WTC11 (cell line): ENCODE measurements around the gene KLHL12. TPM values are rescaled to one million over a fixed set of nuclear protein-coding genes. Genes with fewer than 3 reads are reported as not detected.

ENCODE experiments used
- ATAC-seq: fragments of 200-7000 bp; cut with Tn5 transposase; 2 replicates; pipeline ENCODE4 v1.10.0; 2021; ENCODE audit warnings: mild to moderate bottlenecking, moderate library complexity
- CTCF ChIA-PET: fragments of 300-600 bp; sonication (Branson Sonifier 250); formaldehyde crosslinking; loops from one replicate; lab custom pipeline; 2021; ENCODE audit warnings: antibody characterized with exemption; lab: Charles Lee
- POLR2A ChIA-PET: fragments of 350-600 bp; sonication (Branson Sonifier 250); formaldehyde crosslinking; loops from one replicate; lab custom pipeline; 2021; ENCODE audit warnings: antibody characterized with exemption; lab: Charles Lee
- DNase-seq: peaks from one replicate; pipeline ENCODE4 v3.0.0; 2021; ENCODE audit warnings: low spot score
- H3K27ac Mint-ChIP-seq: 2 replicates; pipeline ENCODE4 v1.8.0; 2021; ENCODE audit warnings: mixed read lengths
- H3K27me3 Mint-ChIP-seq: 2 replicates; pipeline ENCODE4 v1.8.0; 2021; ENCODE audit warnings: low read depth, mild to moderate bottlenecking, moderate library complexity, mixed read lengths
- H3K36me3 Mint-ChIP-seq: 2 replicates; pipeline ENCODE4 v1.8.0; 2021; ENCODE audit warnings: mixed read lengths
- H3K4me1 Mint-ChIP-seq: 2 replicates; pipeline ENCODE4 v1.8.0; 2022; ENCODE audit warnings: mixed read lengths
- H3K4me3 Mint-ChIP-seq: 2 replicates; pipeline ENCODE4 v1.8.0; 2021; ENCODE audit warnings: mild to moderate bottlenecking, moderate library complexity, mixed read lengths
- H3K9me3 Mint-ChIP-seq: 2 replicates; pipeline ENCODE4 v1.8.0; 2021; ENCODE audit warnings: mixed read lengths
- CTCF ChIP-seq: fragments of 200-600 bp; IDR thresholded peaks from 2 replicates; pipeline ENCODE4 v1.8.0; 2022; ENCODE audit warnings: antibody characterized with exemption
- ELF4 ChIP-seq: sonication (generic); formaldehyde crosslinking; IDR thresholded peaks from 2 replicates; pipeline ENCODE4 v1.8.1; 2022; ENCODE audit warnings: low read depth, mild to moderate bottlenecking, moderate library complexity, missing genetic modification reagents
- FOXJ3 ChIP-seq: sonication (generic); formaldehyde crosslinking; IDR thresholded peaks from 2 replicates; pipeline ENCODE4 v1.9.0; 2021; ENCODE audit warnings: missing genetic modification reagents, mild to moderate bottlenecking, borderline replicate concordance
- FOXK1 ChIP-seq: sonication (generic); formaldehyde crosslinking; IDR thresholded peaks from 2 replicates; pipeline ENCODE4 v1.8.0; 2022; ENCODE audit warnings: mild to moderate bottlenecking, moderate library complexity, missing genetic modification reagents
- GTF2I ChIP-seq: fragments of 250-450 bp; sonication (Bioruptor Pico); conservative IDR thresholded peaks from 2 replicates; pipeline ENCODE4 v1.4.0; 2021; ENCODE audit warnings: mild to moderate bottlenecking
- HMGXB4 ChIP-seq: sonication (generic); formaldehyde crosslinking; IDR thresholded peaks from 2 replicates; pipeline ENCODE4 v1.8.1; 2023; ENCODE audit warnings: mild to moderate bottlenecking, moderate library complexity, missing genetic modification reagents
- IRF2 ChIP-seq: sonication (generic); formaldehyde crosslinking; IDR thresholded peaks from 2 replicates; pipeline ENCODE4 v1.8.0; 2022; ENCODE audit warnings: low read depth, missing genetic modification reagents, borderline replicate concordance
- JAZF1 ChIP-seq: fragments of 250-450 bp; sonication (Bioruptor Pico); IDR thresholded peaks from 2 replicates; pipeline ENCODE4 v1.9.0; 2021; ENCODE audit warnings: moderate library complexity, mild to moderate bottlenecking, inconsistent platforms
- JUN ChIP-seq: sonication (generic); formaldehyde crosslinking; IDR thresholded peaks from 2 replicates; pipeline ENCODE4 v1.8.0; 2023; ENCODE audit warnings: mild to moderate bottlenecking, missing genetic modification reagents
- MXD4 ChIP-seq: fragments of 250-450 bp; sonication (Bioruptor Pico); IDR thresholded peaks from 2 replicates; pipeline ENCODE4 v1.8.0; 2021; ENCODE audit warnings: mild to moderate bottlenecking, moderate library complexity, borderline replicate concordance
- NFE2L1 ChIP-seq: sonication (generic); formaldehyde crosslinking; IDR thresholded peaks from 2 replicates; pipeline ENCODE4 v1.8.1; 2023; ENCODE audit warnings: missing genetic modification reagents
- NR2C2 ChIP-seq: sonication (generic); formaldehyde crosslinking; IDR thresholded peaks from 2 replicates; pipeline ENCODE4 v1.8.0; 2022; ENCODE audit warnings: mild to moderate bottlenecking, missing genetic modification reagents
- NR3C1 ChIP-seq: sonication (generic); formaldehyde crosslinking; conservative IDR thresholded peaks from 2 replicates; pipeline ENCODE4 v1.8.1; 2023; ENCODE audit warnings: low read depth, mild to moderate bottlenecking, missing genetic modification reagents
- PRRX2 ChIP-seq: fragments of 250-450 bp; sonication (Bioruptor Pico); IDR thresholded peaks from 2 replicates; pipeline ENCODE4 v1.8.0; 2021; ENCODE audit warnings: mild to moderate bottlenecking
- RORB ChIP-seq: fragments of 250-450 bp; sonication (Bioruptor Pico); IDR thresholded peaks from 2 replicates; pipeline ENCODE4 v1.9.0; 2021; ENCODE audit warnings: mild to moderate bottlenecking
- SOX15 ChIP-seq: fragments of 250-450 bp; sonication (Bioruptor Pico); IDR thresholded peaks from 2 replicates; pipeline ENCODE4 v1.9.0; 2021; ENCODE audit warnings: mild to moderate bottlenecking
- SP1 ChIP-seq: sonication (generic); formaldehyde crosslinking; conservative IDR thresholded peaks from 2 replicates; pipeline ENCODE4 v1.8.1; 2022; ENCODE audit warnings: missing genetic modification reagents
- ZNF317 ChIP-seq: sonication (generic); formaldehyde crosslinking; IDR thresholded peaks from 2 replicates; pipeline ENCODE4 v1.8.1; 2023; ENCODE audit warnings: low read depth, mild to moderate bottlenecking, moderate library complexity, missing genetic modification reagents, borderline replicate concordance
- ZNF671 ChIP-seq: fragments of 250-450 bp; sonication (Bioruptor Pico); IDR thresholded peaks from 2 replicates; pipeline ENCODE4 v1.8.0; 2021; ENCODE audit warnings: mild to moderate bottlenecking
- total RNA-seq: library from RNA; stranded (reverse); gene quantifications from 3 replicates; pipeline ENCODE4 v1.2.3, GENCODE V29; 2021
- TF ChIP-seq, protein P1 (sequence below): sonication (generic); formaldehyde crosslinking; IDR thresholded peaks from 2 replicates; pipeline ENCODE4 v1.8.1; 2023; ENCODE audit warnings: mild to moderate bottlenecking, missing genetic modification reagents
- TF ChIP-seq, protein P2 (sequence below): sonication (generic); formaldehyde crosslinking; IDR thresholded peaks from 2 replicates; pipeline ENCODE4 v1.8.0; 2023; ENCODE audit warnings: mild to moderate bottlenecking, missing genetic modification reagents
- TF ChIP-seq, protein P3 (sequence below): fragments of 250-450 bp; sonication (Bioruptor Pico); IDR thresholded peaks from 2 replicates; pipeline ENCODE4 v1.9.0; 2021; ENCODE audit warnings: mild to moderate bottlenecking
- TF ChIP-seq, protein P4 (sequence below): sonication (generic); formaldehyde crosslinking; IDR thresholded peaks from 2 replicates; pipeline ENCODE4 v1.8.1; 2022; ENCODE audit warnings: mild to moderate bottlenecking, moderate library complexity, missing genetic modification reagents
- TF ChIP-seq, protein P5 (sequence below): sonication (generic); formaldehyde crosslinking; IDR thresholded peaks from 2 replicates; pipeline ENCODE4 v1.8.1; 2022; ENCODE audit warnings: missing genetic modification reagents, borderline replicate concordance

KLHL12 gene
- total RNA-seq, 1 experiment from 2014 or later, result 29.6 TPM

- Mint-ChIP-seq H3K9me3 (no peaks in the 10 kb centered on the region), H3K27me3 (no peaks in the 10 kb centered on the region), H3K27ac (no peak overlapping the region; the same call in 1 of the 2 replicates), H3K4me3 (peak overlapping the region; percentile 82), H3K4me1 (peaks cover 16% of the 10 kb centered on the region), H3K36me3 (no peaks in the 10 kb centered on the region)
- ATAC-seq (no peak), DNase-seq (no peak)
- POLR2A ChIA-PET, result no interaction called here
- CTCF ChIA-PET, result no interaction called here
- TF ChIP-seq ZNF671 (CRISPR knock-in tag), result no peak
- no peak for TF ChIP-seq SOX15
- TF ChIP-seq, protein P1, sequence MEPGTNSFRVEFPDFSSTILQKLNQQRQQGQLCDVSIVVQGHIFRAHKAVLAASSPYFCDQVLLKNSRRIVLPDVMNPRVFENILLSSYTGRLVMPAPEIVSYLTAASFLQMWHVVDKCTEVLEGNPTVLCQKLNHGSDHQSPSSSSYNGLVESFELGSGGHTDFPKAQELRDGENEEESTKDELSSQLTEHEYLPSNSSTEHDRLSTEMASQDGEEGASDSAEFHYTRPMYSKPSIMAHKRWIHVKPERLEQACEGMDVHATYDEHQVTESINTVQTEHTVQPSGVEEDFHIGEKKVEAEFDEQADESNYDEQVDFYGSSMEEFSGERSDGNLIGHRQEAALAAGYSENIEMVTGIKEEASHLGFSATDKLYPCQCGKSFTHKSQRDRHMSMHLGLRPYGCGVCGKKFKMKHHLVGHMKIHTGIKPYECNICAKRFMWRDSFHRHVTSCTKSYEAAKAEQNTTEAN (CRISPR knock-in tag), result no peak
- TF ChIP-seq, protein P2, sequence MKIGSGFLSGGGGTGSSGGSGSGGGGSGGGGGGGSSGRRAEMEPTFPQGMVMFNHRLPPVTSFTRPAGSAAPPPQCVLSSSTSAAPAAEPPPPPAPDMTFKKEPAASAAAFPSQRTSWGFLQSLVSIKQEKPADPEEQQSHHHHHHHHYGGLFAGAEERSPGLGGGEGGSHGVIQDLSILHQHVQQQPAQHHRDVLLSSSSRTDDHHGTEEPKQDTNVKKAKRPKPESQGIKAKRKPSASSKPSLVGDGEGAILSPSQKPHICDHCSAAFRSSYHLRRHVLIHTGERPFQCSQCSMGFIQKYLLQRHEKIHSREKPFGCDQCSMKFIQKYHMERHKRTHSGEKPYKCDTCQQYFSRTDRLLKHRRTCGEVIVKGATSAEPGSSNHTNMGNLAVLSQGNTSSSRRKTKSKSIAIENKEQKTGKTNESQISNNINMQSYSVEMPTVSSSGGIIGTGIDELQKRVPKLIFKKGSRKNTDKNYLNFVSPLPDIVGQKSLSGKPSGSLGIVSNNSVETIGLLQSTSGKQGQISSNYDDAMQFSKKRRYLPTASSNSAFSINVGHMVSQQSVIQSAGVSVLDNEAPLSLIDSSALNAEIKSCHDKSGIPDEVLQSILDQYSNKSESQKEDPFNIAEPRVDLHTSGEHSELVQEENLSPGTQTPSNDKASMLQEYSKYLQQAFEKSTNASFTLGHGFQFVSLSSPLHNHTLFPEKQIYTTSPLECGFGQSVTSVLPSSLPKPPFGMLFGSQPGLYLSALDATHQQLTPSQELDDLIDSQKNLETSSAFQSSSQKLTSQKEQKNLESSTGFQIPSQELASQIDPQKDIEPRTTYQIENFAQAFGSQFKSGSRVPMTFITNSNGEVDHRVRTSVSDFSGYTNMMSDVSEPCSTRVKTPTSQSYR, result no peak
- TF ChIP-seq FOXJ3 (CRISPR knock-in tag), result no peak
- TF ChIP-seq NR3C1 (CRISPR knock-in tag), result no peak
- no peak for TF ChIP-seq HMGXB4
- TF ChIP-seq, protein P3, sequence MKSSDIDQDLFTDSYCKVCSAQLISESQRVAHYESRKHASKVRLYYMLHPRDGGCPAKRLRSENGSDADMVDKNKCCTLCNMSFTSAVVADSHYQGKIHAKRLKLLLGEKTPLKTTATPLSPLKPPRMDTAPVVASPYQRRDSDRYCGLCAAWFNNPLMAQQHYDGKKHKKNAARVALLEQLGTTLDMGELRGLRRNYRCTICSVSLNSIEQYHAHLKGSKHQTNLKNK (CRISPR knock-in tag), result no peak
- TF ChIP-seq, protein P4, sequence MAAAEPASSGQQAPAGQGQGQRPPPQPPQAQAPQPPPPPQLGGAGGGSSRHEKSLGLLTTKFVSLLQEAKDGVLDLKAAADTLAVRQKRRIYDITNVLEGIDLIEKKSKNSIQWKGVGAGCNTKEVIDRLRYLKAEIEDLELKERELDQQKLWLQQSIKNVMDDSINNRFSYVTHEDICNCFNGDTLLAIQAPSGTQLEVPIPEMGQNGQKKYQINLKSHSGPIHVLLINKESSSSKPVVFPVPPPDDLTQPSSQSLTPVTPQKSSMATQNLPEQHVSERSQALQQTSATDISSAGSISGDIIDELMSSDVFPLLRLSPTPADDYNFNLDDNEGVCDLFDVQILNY (CRISPR knock-in tag), result no peak
- no peak for TF ChIP-seq ELF4 (CRISPR knock-in tag)
- no peak for TF ChIP-seq PRRX2 (CRISPR knock-in tag)
- no peak for TF ChIP-seq IRF2
- no peak for TF ChIP-seq ZNF317 (CRISPR knock-in tag)
Measured at GRCh38 chr1:202956969-202957368, 29.9 kb upstream of the KLHL12 start.

DNA sequence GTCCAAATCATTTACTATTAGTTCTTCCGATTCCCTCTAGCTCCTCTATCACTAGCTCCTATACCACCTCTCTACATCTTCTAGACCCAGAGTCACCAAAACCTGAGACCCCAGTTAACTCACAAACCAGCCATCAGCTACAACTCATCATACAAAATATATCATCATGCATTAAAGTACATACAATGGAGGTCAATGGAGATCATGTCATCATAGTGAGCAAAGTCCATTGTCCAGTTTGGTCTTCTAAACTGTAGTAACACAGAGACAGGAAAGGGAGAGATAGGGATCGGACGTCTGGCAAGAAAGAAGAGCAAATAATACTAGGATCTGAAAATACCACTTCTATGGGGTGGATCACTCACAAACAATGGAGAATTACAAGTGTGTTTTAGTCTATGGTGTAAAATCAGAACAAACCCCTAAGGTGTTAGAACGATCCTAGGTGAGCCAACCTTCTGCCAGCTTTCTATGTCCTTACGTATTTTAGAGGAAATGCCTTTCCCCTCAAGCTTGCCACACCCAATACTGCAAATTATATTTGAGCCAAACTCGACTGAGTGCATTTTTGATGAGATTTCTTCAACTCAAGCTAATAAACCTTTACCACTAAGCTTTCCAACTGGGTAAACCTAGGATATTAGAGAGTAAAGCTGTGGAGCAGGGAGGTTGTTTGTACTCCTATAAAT lies 27.2 kb upstream of the KLHL12 start:
- H3K27ac Mint-ChIP-seq, result no peak overlapping the region
- TF ChIP-seq RORB (CRISPR knock-in tag) (no peak), CTCF (no peak), IRF2 (no peak), ZNF671 (CRISPR knock-in tag) (no peak), NR2C2 (CRISPR knock-in tag) (no peak), NR3C1 (CRISPR knock-in tag) (no peak), JUN (CRISPR knock-in tag) (no peak), JAZF1 (CRISPR knock-in tag) (no peak), SP1 (CRISPR knock-in tag) (no peak), GTF2I (no peak), MXD4 (CRISPR knock-in tag) (no peak), NFE2L1 (CRISPR knock-in tag) (no peak), FOXJ3 (CRISPR knock-in tag) (no peak), FOXK1 (CRISPR knock-in tag) (no peak)
- TF ChIP-seq, protein P5, sequence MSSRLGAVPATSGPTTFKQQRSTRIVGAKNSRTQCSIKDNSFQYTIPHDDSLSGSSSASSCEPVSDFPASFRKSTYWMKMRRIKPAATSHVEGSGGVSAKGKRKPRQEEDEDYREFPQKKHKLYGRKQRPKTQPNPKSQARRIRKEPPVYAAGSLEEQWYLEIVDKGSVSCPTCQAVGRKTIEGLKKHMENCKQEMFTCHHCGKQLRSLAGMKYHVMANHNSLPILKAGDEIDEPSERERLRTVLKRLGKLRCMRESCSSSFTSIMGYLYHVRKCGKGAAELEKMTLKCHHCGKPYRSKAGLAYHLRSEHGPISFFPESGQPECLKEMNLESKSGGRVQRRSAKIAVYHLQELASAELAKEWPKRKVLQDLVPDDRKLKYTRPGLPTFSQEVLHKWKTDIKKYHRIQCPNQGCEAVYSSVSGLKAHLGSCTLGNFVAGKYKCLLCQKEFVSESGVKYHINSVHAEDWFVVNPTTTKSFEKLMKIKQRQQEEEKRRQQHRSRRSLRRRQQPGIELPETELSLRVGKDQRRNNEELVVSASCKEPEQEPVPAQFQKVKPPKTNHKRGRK (CRISPR knock-in tag), result no peak
- TF ChIP-seq, protein P4 (CRISPR knock-in tag), result no peak
- TF ChIP-seq, all 79 proteins: peak for 0
- POLR2A ChIA-PET, result no interaction called here

More for the DNA sequence above, 27.2 kb upstream of the KLHL12 start:
- Mint-ChIP-seq H3K4me1 (peaks cover 16% of the 10 kb centered on the region), H3K27me3 (no peaks in the 10 kb centered on the region), H3K4me3 (no peak overlapping the region), H3K9me3 (no peaks in the 10 kb centered on the region), H3K36me3 (peaks cover 9% of the 10 kb centered on the region)
- CTCF ChIA-PET, result interaction anchor here (0.6 kb wide), 1 partner anchor 27 kb away, joined by 4 read pairs; the partner anchor contains the start of gene KLHL12
- DNase-seq (no peak), ATAC-seq (no peak)
